ENCODE measurements around the gene FBP1. TPM values are rescaled to one million over a fixed set of nuclear protein-coding genes. Genes with fewer than 3 reads are reported as not detected.

Gene FBP1
- under 1 TPM; 0.21 to 0.31 TPM for total RNA-seq

GRCh38 chr9:94639061-94639998 is at the start of gene FBP1:
TSS of gene FBP1 (minus strand) at chr9:94639518. CDS start at chr9:94639310, 208 bp downstream.
- H3K4me3 Mint-ChIP-seq, result peak within 1 kb of the TSS; percentile 84
- peaks cover 34% of the 10 kb centered on the region for H3K27me3 Mint-ChIP-seq (ENCODE audit: low read depth)
- peak; percentile 83 for ATAC-seq
- DNase-seq, result peak; percentile 54
- CTCF ChIA-PET, result interaction anchor here (0.9 kb wide), 1 partner anchor 492 kb away, joined by 6 read pairs; no protein-coding TSS in a partner anchor
- peaks cover 17% of the 10 kb centered on the region for H3K4me1 Mint-ChIP-seq (ENCODE audit: low read depth)
- POLR2A ChIA-PET, result interaction anchor here (1.2 kb wide), 1 partner anchor 9 kb away, joined by 3 read pairs; no protein-coding TSS in a partner anchor
- H3K9me3 Mint-ChIP-seq (ENCODE audit: insufficient read depth), result no peaks in the 10 kb centered on the region
- H3K27ac Mint-ChIP-seq, result peak within 1 kb of the TSS; percentile 75
- H3K36me3 Mint-ChIP-seq (ENCODE audit: low read depth), result no peaks in the 10 kb centered on the region

DNA sequence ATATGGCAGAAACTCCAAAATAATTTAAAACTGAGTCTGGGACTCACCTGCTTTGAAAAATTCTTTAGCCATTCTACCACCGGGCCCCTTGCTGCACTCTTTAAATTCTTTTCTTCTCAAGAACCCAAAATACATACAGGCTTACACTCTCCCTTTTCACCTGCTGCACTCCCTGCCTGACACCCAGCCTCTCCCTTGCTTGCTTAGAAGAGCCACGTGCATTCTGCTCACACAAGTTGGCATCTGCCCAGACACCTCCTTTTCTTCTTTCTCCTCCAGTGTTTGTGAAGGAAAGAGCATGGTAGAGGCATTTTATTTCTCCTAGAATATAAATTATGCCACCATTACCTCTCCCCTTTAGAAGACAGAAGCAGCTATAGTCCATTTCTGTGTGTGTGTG is 48.1 kb upstream of the FBP1 start:
- Mint-ChIP-seq H3K4me3 (no peak overlapping the region), H3K27me3 (ENCODE audit: low read depth) (peaks cover 12% of the 10 kb centered on the region), H3K27ac (no peak overlapping the region), H3K4me1 (ENCODE audit: low read depth) (no peaks in the 10 kb centered on the region), H3K36me3 (ENCODE audit: low read depth) (no peaks in the 10 kb centered on the region), H3K9me3 (ENCODE audit: insufficient read depth) (no peaks in the 10 kb centered on the region)
- POLR2A ChIA-PET, result no interaction called here
- CTCF ChIA-PET, result no interaction called here
- ATAC-seq (no peak), DNase-seq (no peak)

DNA sequence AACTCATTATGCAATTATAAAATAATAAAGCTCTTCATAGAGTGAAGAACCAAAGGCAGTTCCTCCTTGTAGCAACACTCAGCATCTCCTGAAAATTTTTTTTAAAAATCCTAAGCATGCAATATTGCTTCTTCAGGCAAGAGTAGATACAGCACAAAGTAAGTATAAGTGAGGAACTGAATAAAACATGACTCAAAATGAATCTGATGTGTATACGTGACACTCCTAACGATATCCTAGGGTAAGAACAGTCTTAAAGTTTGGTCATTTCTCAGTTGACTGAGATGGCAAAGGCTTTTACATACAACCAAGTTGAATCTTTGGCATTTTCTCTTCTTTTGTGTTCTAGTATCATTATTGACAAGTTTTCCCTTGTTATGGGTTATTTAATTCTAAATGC is 46.0 kb upstream of the FBP1 start:
- no peak overlapping the region for H3K27ac Mint-ChIP-seq
- POLR2A ChIA-PET, result no interaction called here
- DNase-seq, result no peak
- H3K4me1 Mint-ChIP-seq (ENCODE audit: low read depth), result no peaks in the 10 kb centered on the region
- no peaks in the 10 kb centered on the region for H3K36me3 Mint-ChIP-seq (ENCODE audit: low read depth)
- H3K9me3 Mint-ChIP-seq (ENCODE audit: insufficient read depth), result no peaks in the 10 kb centered on the region
- CTCF ChIA-PET, result interaction anchor here (1.4 kb wide), 1 partner anchor 442 kb away, joined by 5 read pairs; no protein-coding TSS in a partner anchor
- no peak for ATAC-seq
- peaks cover 16% of the 10 kb centered on the region for H3K27me3 Mint-ChIP-seq (ENCODE audit: low read depth)
- H3K4me3 Mint-ChIP-seq, result no peak overlapping the region

DNA sequence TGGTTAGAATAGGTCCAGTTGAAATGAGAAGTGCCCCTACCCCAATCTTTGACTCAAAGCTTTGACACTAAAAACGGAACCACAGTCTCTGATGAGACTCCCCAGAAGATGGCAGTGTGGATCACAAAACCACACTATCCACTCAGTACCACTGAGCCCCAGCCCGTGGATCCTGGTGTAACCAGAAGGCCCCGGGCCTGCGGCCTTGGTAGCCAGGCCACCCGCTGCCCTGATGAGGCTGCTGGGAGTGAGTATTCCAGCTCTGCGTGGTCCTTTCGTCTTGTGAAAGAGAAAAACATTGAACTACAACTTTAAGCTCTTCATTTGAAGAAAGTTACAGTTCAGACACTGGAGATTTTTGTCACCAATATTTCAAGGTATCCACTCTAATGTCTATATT is 42.2 kb upstream of the FBP1 start:
- no peak overlapping the region for H3K4me3 Mint-ChIP-seq
- ChIA-PET POLR2A (no interaction called here), CTCF (interaction anchor here (0.6 to 7.5 kb wide), 38 partner anchors 9 to 1636 kb away, joined by 3 to 194 read pairs (median 4); partner anchors contain the start of gene AOPEP)
- no peak overlapping the region for H3K27ac Mint-ChIP-seq
- H3K9me3 Mint-ChIP-seq (ENCODE audit: insufficient read depth), result no peaks in the 10 kb centered on the region
- no peaks in the 10 kb centered on the region for H3K36me3 Mint-ChIP-seq (ENCODE audit: low read depth)
- peak; percentile 62 for DNase-seq
- peak; percentile 77 for ATAC-seq
- H3K4me1 Mint-ChIP-seq (ENCODE audit: low read depth), result no peaks in the 10 kb centered on the region
- H3K27me3 Mint-ChIP-seq (ENCODE audit: low read depth), result peaks cover 30% of the 10 kb centered on the region

DNA sequence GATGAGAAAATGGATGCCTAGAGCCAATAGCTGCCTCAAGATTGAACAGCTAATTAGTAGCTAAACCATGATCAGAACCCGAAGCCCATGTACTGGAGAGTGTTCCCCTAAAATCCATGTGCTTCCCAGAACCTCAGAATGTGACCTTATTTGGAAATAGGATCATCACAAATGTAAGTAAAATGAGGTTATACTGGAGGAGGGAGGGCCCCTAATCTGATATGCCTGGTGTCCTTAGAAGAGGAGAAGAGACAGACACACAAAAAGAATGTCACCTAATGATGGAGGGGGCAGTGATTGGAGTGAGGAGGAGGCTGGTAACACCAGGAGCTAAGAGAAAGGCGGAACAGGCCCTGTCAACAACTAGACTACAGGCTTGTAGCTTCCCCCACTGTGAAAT is 41.3 kb upstream of the FBP1 start:
- no peaks in the 10 kb centered on the region for H3K9me3 Mint-ChIP-seq (ENCODE audit: insufficient read depth)
- DNase-seq (no peak), ATAC-seq (no peak)
- CTCF ChIA-PET, result interaction anchor here (0.6 to 7.5 kb wide), 27 partner anchors 8 to 1537 kb away, joined by 3 to 194 read pairs (median 4); partner anchors contain the start of gene AOPEP
- no peak overlapping the region for H3K27ac Mint-ChIP-seq
- POLR2A ChIA-PET, result no interaction called here
- H3K27me3 Mint-ChIP-seq (ENCODE audit: low read depth), result peaks cover 29% of the 10 kb centered on the region
- H3K4me1 Mint-ChIP-seq (ENCODE audit: low read depth), result no peaks in the 10 kb centered on the region
- no peaks in the 10 kb centered on the region for H3K36me3 Mint-ChIP-seq (ENCODE audit: low read depth)
- H3K4me3 Mint-ChIP-seq, result no peak overlapping the region

DNA sequence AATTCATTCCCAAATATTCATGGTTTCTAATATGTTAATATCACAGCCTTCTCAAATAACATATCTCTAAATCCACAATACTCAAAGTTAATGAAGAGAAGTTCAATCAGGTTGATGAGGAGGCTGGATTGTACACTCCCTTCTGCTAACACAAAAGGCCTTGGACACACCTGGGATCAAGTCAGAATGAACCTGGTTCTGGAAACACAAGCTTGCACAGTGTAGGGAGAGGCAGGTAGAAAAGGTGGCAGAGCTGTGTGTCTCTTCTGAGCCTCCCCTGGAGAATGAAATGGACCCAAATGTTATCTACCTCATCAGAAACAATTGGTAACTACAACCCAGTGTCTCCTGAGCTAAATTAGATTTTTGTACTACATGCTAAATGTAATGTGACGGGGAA is 40.7 kb upstream of the FBP1 start:
- no peak for DNase-seq

GRCh38 chr9:94679587-94679986 is 40.3 kb upstream of the FBP1 start:
- ATAC-seq (no peak), DNase-seq (no peak)
- ChIA-PET POLR2A (no interaction called here), CTCF (interaction anchor here (0.7 to 7.5 kb wide), 5 partner anchors 11 to 488 kb away, joined by 3 to 194 read pairs (median 20); no protein-coding TSS in a partner anchor)
- Mint-ChIP-seq H3K4me1 (ENCODE audit: low read depth) (no peaks in the 10 kb centered on the region), H3K27me3 (ENCODE audit: low read depth) (peaks cover 29% of the 10 kb centered on the region), H3K36me3 (ENCODE audit: low read depth) (no peaks in the 10 kb centered on the region), H3K4me3 (no peak overlapping the region), H3K9me3 (ENCODE audit: insufficient read depth) (no peaks in the 10 kb centered on the region), H3K27ac (no peak overlapping the region)

More for the DNA sequence above, 40.7 kb upstream of the FBP1 start:
- H3K27ac Mint-ChIP-seq, result no peak overlapping the region
- ChIA-PET CTCF (interaction anchor here (0.7 to 7.5 kb wide), 11 partner anchors 9 to 593 kb away, joined by 3 to 194 read pairs (median 5); no protein-coding TSS in a partner anchor), POLR2A (no interaction called here)
- no peaks in the 10 kb centered on the region for H3K36me3 Mint-ChIP-seq (ENCODE audit: low read depth)
- H3K4me3 Mint-ChIP-seq, result no peak overlapping the region
- no peaks in the 10 kb centered on the region for H3K4me1 Mint-ChIP-seq (ENCODE audit: low read depth)
- no peak for ATAC-seq
- H3K9me3 Mint-ChIP-seq (ENCODE audit: insufficient read depth), result no peaks in the 10 kb centered on the region
- peaks cover 29% of the 10 kb centered on the region for H3K27me3 Mint-ChIP-seq (ENCODE audit: low read depth)

DNA sequence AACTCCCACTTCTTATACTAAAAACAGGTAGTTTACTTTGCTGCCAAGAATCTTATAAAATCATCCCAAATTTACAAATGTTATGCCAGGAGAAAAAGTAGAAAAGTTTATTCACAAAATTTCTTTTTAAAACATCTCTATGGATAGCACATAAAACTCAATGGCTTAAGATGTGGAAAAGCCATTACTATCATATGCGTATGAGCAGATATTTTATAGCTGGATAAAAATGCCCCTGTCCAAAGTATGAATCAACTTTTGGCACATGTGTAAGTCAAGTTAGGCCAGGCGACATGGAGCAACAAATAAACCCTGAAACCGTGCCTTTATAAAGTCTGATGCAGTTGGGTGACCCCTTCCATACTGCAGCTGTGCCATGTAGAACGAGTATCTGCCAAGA is 38.6 kb upstream of the FBP1 start:
- ChIA-PET POLR2A (no interaction called here), CTCF (interaction anchor here (7.5 kb wide), 1 partner anchor 451 kb away, joined by 194 read pairs; no protein-coding TSS in a partner anchor)
- DNase-seq (no peak), ATAC-seq (no peak)
- Mint-ChIP-seq H3K36me3 (ENCODE audit: low read depth) (no peaks in the 10 kb centered on the region), H3K27ac (no peak overlapping the region), H3K4me3 (no peak overlapping the region), H3K27me3 (ENCODE audit: low read depth) (peaks cover 30% of the 10 kb centered on the region), H3K9me3 (ENCODE audit: insufficient read depth) (no peaks in the 10 kb centered on the region), H3K4me1 (ENCODE audit: low read depth) (no peaks in the 10 kb centered on the region)

DNA sequence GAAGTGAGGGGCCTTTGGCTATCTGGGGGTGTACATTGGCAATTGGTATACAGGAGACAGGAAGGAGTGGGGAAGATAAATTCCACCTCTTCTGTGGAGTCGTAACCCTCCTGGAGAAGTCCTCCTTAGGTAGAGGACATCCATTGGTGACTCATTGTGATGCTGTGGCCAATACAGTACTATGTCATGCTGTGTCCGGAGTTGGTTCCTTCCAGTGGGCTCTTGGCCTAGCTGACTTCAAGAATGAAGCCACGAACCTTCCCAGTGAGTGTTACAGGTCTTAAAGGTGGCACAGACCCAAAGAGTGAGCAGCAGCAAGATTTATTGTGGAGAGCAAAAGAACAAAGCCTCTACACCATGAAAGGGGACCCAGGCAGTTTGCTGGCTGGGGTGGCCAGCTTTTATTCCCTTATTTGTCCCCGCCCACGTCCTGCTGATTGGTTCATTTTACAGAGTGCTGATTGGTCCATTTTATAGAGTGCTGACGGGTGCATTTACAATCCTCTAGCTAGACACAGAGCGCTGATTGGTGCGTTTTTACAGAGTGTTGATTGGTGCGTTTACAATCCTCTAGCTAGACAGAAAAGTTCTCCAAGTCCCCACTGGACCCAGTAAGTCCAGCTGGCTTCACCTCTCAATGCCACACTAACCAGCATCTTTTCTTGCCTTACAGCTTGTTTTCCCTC is 37.3 kb upstream of the FBP1 start:
- ChIA-PET POLR2A (no interaction called here), CTCF (interaction anchor here (0.8 to 7.5 kb wide), 2 partner anchors 8 to 452 kb away, joined by 3 to 194 read pairs; no protein-coding TSS in a partner anchor)
- H3K4me3 Mint-ChIP-seq, result no peak overlapping the region
- DNase-seq, result no peak
- no peak overlapping the region for H3K27ac Mint-ChIP-seq
- H3K27me3 Mint-ChIP-seq (ENCODE audit: low read depth), result peaks cover 33% of the 10 kb centered on the region
- no peaks in the 10 kb centered on the region for H3K36me3 Mint-ChIP-seq (ENCODE audit: low read depth)
- no peak for ATAC-seq
- H3K4me1 Mint-ChIP-seq (ENCODE audit: low read depth), result no peaks in the 10 kb centered on the region
- H3K9me3 Mint-ChIP-seq (ENCODE audit: insufficient read depth), result no peaks in the 10 kb centered on the region

DNA sequence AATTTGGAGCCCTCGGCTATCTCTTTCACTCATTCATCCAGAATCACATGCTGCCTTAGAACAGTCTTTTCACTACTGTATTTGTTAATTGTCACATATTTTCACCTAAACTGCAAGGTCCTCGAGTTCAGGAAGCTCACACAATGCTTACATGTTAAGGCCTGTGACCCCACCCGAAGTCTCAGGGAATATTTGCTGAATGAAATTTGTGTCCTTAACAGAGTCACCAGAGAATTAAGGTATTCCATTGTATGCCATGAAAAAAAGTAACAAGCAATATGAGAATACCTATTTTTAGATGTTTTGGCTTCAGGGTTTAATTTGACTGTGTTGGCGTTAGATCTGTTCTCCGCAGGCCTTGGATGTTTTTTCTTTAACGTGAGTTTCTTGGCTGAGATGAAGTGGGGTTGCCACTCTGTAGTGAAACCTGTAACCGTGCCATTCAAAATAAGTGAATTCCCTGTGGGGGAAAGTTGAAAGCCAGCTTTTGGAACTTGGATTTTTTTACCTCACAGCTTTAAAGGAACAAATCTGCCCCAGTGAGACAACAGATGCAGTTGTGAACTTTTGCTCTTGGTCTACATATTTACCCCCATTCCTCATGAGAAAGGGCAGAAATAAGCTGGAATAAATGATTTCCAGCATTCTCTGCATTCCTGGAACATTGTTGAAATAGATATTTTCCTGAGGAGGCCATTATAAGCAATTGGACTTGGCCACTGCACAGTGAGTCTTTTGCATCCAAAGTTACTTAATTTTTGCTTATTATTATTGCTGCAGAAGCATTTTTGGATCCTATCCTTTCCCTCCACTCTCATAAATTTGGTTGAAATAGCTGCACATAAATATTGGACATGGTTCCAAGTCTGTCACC is 35.9 kb upstream of the FBP1 start:
- Mint-ChIP-seq H3K4me3 (no peak overlapping the region), H3K4me1 (ENCODE audit: low read depth) (no peaks in the 10 kb centered on the region), H3K36me3 (ENCODE audit: low read depth) (no peaks in the 10 kb centered on the region), H3K27ac (no peak overlapping the region), H3K9me3 (ENCODE audit: insufficient read depth) (no peaks in the 10 kb centered on the region), H3K27me3 (ENCODE audit: low read depth) (peaks cover 24% of the 10 kb centered on the region)
- DNase-seq (no peak), ATAC-seq (no peak)
- CTCF ChIA-PET, result interaction anchor here (7.5 kb wide), 1 partner anchor 453 kb away, joined by 194 read pairs; no protein-coding TSS in a partner anchor
- POLR2A ChIA-PET, result no interaction called here

DNA sequence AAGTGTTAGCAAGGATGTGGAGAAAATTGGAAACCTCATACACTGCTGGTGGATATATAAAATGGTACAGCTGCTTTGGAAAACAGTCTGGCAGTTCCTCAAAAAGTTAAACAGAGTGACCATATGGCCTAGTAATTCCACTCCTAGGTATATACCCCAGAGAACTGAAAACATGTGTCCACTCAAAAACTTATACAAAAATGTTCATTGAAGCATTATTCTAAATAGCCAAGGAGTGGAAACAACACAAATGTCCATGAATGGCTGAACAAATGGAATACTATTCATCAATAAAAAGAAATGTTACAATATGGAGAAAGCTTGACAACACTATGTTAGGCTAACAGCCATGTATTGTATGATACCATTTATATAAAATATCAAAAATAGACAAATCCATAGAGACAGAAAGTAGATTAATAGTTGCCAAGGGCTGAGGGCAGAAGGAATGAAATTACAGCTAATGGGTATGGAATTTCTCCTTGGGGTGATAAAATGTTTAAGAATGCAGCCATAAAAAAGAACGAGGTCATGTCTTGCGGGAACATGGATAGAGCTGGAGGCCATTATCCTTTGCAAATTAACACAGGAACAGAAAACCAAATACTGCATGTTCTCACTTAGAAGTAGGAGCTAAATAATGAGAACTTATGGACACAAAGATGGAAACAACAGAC is 33.6 kb upstream of the FBP1 start:
- DNase-seq (no peak), ATAC-seq (no peak)
- Mint-ChIP-seq H3K4me1 (ENCODE audit: low read depth) (peaks cover 10% of the 10 kb centered on the region), H3K27me3 (ENCODE audit: low read depth) (peaks cover 9% of the 10 kb centered on the region), H3K9me3 (ENCODE audit: insufficient read depth) (no peaks in the 10 kb centered on the region), H3K27ac (no peak overlapping the region), H3K4me3 (no peak overlapping the region), H3K36me3 (ENCODE audit: low read depth) (no peaks in the 10 kb centered on the region)
- ChIA-PET CTCF (interaction anchor here (2.4 kb wide), 1 partner anchor 9 kb away, joined by 16 read pairs; no protein-coding TSS in a partner anchor), POLR2A (no interaction called here)
